Amniotic epithelial cell (primary cell): ENCODE measurements around the gene UBE3D.
"Not testable (repeated sequence)": the region's sequence is repeated elsewhere in the genome, so short reads cannot be mapped to it uniquely, and the experiment has no call there.

Experiments used
- DNase-seq: peaks from one replicate; pipeline ENCODE4 v3.0.0-alpha.2; 2010; ENCODE audit warnings: low read depth

The UBE3D gene

GRCh38 chr6:82872185-82872584 lies 193.5 kb downstream of the UBE3D start:
- DNase-seq, result no peak

DNA sequence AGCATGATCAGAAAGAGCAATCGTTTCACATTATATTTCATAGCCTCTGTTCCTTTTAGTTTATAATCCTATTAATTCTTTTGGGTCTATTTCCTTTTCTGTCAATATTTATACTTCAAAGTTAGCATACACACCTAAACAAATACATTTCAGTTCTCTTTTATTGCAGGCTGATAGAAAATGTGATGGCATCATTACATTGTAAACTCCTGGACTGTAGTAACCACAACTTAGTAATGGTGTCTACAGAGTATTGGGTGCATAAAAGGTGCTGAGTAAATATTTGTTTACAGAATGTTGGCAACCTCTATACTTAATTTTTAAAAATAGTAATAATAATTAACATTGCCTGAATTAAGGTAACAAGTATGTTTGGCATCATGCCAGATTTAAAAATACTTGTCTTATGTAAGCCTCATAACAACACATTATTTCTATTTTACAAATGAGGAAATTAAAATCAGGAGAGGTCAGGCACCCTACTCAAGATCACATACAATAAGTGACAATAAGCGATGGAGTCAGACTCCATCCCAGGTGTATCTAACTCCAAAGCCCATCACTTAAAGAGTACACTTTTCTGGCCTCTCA lies 195.0 kb downstream of the UBE3D start:
- no peak for DNase-seq

GRCh38 chr6:82869493-82869892 lies 196.1 kb downstream of the UBE3D start:
- DNase-seq, result no peak

DNA sequence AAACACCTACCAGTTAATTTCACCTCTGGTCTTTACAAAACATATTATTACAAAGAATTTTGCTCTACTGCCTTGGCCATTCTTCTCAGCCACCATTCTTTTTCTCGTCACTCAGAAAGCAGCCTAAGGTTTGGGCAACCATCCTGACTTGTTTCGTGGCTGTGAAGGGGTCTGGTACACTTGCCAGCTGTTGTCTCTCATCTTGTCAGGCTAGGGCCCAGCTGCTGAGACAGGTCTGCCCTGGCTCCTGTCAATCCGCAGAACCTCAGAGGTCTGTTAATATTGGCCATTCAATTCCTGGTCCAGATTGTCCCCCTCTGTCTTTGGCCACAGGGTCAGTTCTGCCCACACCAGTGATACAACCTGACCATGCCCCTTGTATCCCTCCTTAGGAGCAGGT lies 197.7 kb downstream of the UBE3D start:
- no peak for DNase-seq

- DNase-seq, result no peak
Observed at GRCh38 chr6:82866446-82866845, 199.2 kb downstream of the UBE3D start.

DNA sequence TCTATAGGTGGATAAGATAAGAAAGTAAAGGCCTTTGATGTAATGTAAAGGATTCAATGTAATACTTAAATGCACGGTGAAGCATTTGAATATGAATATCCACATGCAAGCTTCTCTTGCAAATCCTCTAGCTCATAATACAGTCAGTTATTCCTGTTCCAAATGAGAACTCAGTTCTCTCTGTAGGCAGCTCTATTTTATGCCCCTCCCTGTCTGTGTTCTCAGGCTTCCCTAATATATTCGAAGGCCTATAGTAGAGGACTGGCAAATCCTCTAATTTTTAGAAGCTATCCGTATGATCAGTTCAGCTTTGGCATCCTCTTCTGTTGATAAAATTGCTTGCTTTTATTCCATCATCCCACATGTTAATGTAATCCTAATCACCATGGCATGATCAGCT lies 200.2 kb downstream of the UBE3D start:
- no peak for DNase-seq

GRCh38 chr6:82863781-82864180 lies 201.9 kb downstream of the UBE3D start:
- no peak for DNase-seq

DNA sequence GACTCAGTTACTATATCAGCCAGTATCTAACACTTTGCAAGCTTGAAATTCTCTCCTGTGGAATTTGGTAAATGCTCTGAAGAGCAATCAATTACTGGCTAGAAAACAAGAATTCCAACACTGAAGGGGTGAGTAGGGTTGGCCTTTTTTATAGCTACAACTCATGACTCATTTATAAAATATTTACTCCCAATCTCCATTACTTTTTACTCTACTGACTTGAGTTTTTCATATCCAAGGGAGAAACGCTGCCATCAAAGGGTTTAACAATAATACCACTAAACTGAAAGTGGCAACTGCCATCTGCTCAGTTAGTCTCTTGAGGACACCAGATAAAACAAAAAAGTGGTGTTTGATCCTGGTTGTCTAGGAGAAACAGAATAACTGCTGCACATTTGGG lies 203.1 kb downstream of the UBE3D start:
- peak; percentile 58 for DNase-seq

- DNase-seq, result no peak
Observed at GRCh38 chr6:82861121-82861520, 204.5 kb downstream of the UBE3D start.

DNA sequence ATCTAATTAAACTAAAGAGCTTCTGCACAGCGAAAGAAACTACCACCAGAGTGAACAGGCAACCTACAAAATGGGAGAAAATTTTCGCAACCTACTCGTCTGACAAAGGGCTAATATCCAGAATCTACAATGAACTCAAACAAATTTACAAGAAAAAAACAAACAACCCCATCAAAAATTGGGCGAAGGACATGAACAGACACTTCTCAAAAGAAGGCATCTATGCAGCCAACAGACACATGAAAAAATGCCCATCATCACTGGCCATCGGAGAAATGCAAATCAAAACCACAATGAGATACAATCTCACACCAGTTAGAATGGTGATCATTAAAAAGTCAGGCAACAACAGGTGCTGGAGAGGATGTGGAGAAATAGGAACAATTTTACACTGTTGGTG lies 209.6 kb downstream of the UBE3D start:
- not testable (repeated sequence) for DNase-seq

DNA sequence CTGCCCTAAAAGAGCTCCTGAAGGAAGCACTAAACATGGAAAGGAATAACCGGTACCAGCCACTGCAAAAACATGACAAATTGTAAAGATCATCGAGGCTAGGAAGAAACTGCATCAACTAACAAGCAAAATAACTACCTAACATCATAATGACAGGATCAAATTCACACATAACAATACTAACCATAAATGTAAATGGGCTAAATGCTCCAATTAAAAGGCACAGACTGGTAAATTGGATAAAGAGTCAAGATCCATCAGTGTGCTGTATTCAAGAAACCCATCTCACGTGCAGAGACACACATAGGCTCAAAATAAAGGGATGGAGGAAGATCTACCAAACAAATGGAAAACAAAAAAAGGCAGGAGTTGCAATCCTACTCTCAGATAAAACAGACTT lies 212.7 kb downstream of the UBE3D start:
- DNase-seq, result not testable (repeated sequence)

- peak; percentile 41 for DNase-seq
Observed at GRCh38 chr6:82843291-82843885, 222.3 kb downstream of the UBE3D start.

GRCh38 chr6:82842721-82843120 lies 222.9 kb downstream of the UBE3D start:
- DNase-seq, result peak; percentile 83
